ENCODE measurements around the gene BUD31. TPM values are rescaled to one million over a fixed set of nuclear protein-coding genes. Genes with fewer than 3 reads are reported as not detected.
A peak's percentile ranks its signal among the peaks of the same experiment; 100 is the strongest.

The BUD31 gene
- total and polyA plus RNA-seq, 2 of the 13 experiments (the other 11 are each of a cell fraction or from before 2014, with no cell fraction given) = 35.1 to 79.1 TPM

DNA sequence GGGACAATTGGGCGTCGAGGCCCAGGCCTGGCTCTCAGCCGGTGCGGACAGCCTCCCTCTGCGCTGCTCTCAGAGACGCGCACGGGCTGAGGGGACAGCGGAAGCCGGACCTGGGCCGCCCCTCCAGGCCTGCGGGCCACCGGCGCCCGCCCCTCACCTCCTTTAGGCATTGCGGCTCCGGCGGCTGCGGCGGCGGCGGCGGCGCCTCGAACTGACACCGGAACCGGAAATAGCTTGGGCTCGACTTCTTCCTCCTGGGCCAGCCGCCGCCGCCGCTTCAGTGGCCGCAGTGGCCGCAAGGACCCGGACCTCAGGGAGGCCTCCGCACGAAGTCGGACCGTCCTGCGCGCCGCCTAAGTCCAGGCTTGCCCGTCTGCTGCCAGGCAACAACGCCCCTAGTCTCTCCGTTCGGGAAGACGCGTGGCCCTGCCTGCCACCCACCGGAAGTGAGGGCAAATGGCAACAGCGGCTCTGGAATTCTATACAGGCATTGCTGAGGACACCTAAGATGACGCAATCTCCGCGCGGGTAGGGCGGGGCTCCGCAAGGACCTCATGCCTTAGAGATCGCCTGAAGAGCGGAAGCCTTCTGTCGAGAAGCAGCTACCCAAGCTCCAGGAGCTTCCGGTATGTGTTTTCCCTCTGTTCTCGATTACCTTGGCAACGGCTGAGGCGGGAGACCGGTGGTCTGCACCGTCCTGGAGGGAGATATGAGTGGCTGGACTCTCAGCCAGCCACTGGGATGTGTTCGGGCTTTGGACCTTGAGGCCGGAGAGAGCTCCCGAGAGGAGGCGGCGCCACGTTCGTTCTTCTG, at the start of gene BUD31, which contains the start of gene PDAP1 (continued):
- TF ChIP-seq, protein P1, sequence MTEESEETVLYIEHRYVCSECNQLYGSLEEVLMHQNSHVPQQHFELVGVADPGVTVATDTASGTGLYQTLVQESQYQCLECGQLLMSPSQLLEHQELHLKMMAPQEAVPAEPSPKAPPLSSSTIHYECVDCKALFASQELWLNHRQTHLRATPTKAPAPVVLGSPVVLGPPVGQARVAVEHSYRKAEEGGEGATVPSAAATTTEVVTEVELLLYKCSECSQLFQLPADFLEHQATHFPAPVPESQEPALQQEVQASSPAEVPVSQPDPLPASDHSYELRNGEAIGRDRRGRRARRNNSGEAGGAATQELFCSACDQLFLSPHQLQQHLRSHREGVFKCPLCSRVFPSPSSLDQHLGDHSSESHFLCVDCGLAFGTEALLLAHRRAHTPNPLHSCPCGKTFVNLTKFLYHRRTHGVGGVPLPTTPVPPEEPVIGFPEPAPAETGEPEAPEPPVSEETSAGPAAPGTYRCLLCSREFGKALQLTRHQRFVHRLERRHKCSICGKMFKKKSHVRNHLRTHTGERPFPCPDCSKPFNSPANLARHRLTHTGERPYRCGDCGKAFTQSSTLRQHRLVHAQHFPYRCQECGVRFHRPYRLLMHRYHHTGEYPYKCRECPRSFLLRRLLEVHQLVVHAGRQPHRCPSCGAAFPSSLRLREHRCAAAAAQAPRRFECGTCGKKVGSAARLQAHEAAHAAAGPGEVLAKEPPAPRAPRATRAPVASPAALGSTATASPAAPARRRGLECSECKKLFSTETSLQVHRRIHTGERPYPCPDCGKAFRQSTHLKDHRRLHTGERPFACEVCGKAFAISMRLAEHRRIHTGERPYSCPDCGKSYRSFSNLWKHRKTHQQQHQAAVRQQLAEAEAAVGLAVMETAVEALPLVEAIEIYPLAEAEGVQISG (CRISPR knock-in tag; IDR thresholded peaks at IDR 0.05) = peak; percentile 89
- TF ChIP-seq ZNF772 (CRISPR knock-in tag; IDR thresholded peaks at IDR 0.05) = 0 out of 2 replicates have a peak, but pooled peaks have one; percentile 74
- TF ChIP-seq, protein P2, sequence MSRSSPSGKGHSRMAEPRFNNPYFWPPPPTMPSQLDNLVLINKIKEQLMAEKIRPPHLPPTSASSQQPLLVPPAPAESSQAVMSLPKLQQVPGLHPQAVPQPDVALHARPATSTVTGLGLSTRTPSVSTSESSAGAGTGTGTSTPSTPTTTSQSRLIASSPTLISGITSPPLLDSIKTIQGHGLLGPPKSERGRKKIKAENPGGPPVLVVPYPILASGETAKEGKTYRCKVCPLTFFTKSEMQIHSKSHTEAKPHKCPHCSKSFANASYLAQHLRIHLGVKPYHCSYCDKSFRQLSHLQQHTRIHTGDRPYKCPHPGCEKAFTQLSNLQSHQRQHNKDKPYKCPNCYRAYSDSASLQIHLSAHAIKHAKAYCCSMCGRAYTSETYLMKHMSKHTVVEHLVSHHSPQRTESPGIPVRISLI (CRISPR knock-in tag; IDR thresholded peaks at IDR 0.05; ENCODE audit: borderline replicate concordance) = no peak
- TF ChIP-seq, protein P3, sequence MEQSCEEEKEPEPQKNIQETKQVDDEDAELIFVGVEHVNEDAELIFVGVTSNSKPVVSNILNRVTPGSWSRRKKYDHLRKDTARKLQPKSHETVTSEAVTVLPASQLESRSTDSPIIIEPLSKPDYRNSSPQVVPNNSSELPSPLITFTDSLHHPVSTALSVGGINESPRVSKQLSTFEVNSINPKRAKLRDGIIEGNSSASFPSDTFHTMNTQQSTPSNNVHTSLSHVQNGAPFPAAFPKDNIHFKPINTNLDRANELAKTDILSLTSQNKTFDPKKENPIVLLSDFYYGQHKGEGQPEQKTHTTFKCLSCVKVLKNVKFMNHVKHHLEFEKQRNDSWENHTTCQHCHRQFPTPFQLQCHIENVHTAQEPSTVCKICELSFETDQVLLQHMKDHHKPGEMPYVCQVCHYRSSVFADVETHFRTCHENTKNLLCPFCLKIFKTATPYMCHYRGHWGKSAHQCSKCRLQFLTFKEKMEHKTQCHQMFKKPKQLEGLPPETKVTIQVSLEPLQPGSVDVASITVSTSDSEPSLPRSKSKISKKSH (CRISPR knock-in tag; IDR thresholded peaks at IDR 0.05; ENCODE audit: borderline replicate concordance) = 0 out of 2 replicates have a peak, but pooled peaks have one; percentile 16
- no peak for TF ChIP-seq ZBTB7B (CRISPR knock-in tag; IDR thresholded peaks at IDR 0.05)
- peak; percentile 77 for TF ChIP-seq RFX3 (CRISPR knock-in tag; IDR thresholded peaks at IDR 0.05)
- TF ChIP-seq, protein P4, sequence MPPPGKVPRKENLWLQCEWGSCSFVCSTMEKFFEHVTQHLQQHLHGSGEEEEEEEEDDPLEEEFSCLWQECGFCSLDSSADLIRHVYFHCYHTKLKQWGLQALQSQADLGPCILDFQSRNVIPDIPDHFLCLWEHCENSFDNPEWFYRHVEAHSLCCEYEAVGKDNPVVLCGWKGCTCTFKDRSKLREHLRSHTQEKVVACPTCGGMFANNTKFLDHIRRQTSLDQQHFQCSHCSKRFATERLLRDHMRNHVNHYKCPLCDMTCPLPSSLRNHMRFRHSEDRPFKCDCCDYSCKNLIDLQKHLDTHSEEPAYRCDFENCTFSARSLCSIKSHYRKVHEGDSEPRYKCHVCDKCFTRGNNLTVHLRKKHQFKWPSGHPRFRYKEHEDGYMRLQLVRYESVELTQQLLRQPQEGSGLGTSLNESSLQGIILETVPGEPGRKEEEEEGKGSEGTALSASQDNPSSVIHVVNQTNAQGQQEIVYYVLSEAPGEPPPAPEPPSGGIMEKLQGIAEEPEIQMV (CRISPR knock-in tag; IDR thresholded peaks at IDR 0.05; ENCODE audit: low read depth) = peak; percentile 92
- TF ChIP-seq ARNT2 (CRISPR knock-in tag; IDR thresholded peaks at IDR 0.05; ENCODE audit: low read depth) = peak; percentile 75; the same call in 1 of the 2 replicates
- TF ChIP-seq, protein P5, sequence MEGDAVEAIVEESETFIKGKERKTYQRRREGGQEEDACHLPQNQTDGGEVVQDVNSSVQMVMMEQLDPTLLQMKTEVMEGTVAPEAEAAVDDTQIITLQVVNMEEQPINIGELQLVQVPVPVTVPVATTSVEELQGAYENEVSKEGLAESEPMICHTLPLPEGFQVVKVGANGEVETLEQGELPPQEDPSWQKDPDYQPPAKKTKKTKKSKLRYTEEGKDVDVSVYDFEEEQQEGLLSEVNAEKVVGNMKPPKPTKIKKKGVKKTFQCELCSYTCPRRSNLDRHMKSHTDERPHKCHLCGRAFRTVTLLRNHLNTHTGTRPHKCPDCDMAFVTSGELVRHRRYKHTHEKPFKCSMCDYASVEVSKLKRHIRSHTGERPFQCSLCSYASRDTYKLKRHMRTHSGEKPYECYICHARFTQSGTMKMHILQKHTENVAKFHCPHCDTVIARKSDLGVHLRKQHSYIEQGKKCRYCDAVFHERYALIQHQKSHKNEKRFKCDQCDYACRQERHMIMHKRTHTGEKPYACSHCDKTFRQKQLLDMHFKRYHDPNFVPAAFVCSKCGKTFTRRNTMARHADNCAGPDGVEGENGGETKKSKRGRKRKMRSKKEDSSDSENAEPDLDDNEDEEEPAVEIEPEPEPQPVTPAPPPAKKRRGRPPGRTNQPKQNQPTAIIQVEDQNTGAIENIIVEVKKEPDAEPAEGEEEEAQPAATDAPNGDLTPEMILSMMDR (CRISPR knock-in tag; IDR thresholded peaks at IDR 0.05) = peak; percentile 37
- TF ChIP-seq ZNF816 (CRISPR knock-in tag; IDR thresholded peaks at IDR 0.05; ENCODE audit: borderline replicate concordance) = no peak
- no peak for TF ChIP-seq ZNF496 (CRISPR knock-in tag; IDR thresholded peaks at IDR 0.05; ENCODE audit: insufficient replicate concordance)
- TF ChIP-seq ZNF382 (CRISPR knock-in tag; IDR thresholded peaks at IDR 0.05; ENCODE audit: borderline replicate concordance) = no peak
- TF ChIP-seq MAF1 (CRISPR knock-in tag; IDR thresholded peaks at IDR 0.05; ENCODE audit: borderline replicate concordance) = no peak
- TF ChIP-seq ZNF207 (IDR thresholded peaks at IDR 0.05; ENCODE audit: borderline replicate concordance) = no peak
- TF ChIP-seq SALL2 (CRISPR knock-in tag; IDR thresholded peaks at IDR 0.05) = peak; percentile 50; the same call in 1 of the 2 replicates
- no peak; the same call in 1 of the 2 replicates for TF ChIP-seq ATRX (CRISPR knock-in tag; IDR thresholded peaks at IDR 0.05; ENCODE audit: borderline replicate concordance)
- TF ChIP-seq, protein P6, sequence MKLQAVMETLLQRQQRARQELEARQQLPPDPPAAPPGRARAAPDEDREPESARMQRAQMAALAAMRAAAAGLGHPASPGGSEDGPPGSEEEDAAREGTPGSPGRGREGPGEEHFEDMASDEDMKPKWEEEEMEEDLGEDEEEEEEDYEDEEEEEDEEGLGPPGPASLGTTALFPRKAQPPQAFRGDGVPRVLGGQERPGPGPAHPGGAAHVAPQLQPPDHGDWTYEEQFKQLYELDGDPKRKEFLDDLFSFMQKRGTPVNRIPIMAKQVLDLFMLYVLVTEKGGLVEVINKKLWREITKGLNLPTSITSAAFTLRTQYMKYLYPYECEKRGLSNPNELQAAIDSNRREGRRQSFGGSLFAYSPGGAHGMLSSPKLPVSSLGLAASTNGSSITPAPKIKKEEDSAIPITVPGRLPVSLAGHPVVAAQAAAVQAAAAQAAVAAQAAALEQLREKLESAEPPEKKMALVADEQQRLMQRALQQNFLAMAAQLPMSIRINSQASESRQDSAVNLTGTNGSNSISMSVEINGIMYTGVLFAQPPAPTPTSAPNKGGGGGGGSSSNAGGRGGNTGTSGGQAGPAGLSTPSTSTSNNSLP (IDR thresholded peaks at IDR 0.05; ENCODE audit: low read depth, low read length) = no peak; the same call in 1 of the 2 replicates

All from HepG2 (cell line).